ENCODE results near the gene CDH13. TPM values are rescaled to one million over a fixed set of nuclear protein-coding genes. Genes with fewer than 3 reads are reported as not detected.

CDH13 gene
- total RNA-seq, 1 donor from 2014 or later: 2.3 TPM

- DNase-seq (ENCODE audit: low spot score): peak; percentile 76
- Mint-ChIP-seq H3K36me3 (ENCODE audit: low read depth, unreplicated experiment) (no peaks in the 10 kb centered on the region), H3K27ac (ENCODE audit: unreplicated experiment) (no peak overlapping the region), H3K4me1 (ENCODE audit: unreplicated experiment) (no peaks in the 10 kb centered on the region), H3K4me3 (ENCODE audit: unreplicated experiment) (no peak overlapping the region), H3K9me3 (ENCODE audit: unreplicated experiment) (no peaks in the 10 kb centered on the region), H3K27me3 (ENCODE audit: unreplicated experiment) (peaks cover 2% of the 10 kb centered on the region)
- peak; percentile 91 for TF ChIP-seq CTCF (IDR thresholded peaks at IDR 0.05; ENCODE audit: unreplicated experiment)
Observed at GRCh38 chr16:82639666-82640336, 13.0 kb downstream of the CDH13 start.

GRCh38 chr16:82641336-82641984 is 14.7 kb downstream of the CDH13 start:
- no peak overlapping the region for H3K4me3 Mint-ChIP-seq (ENCODE audit: unreplicated experiment)
- no peaks in the 10 kb centered on the region for H3K9me3 Mint-ChIP-seq (ENCODE audit: unreplicated experiment)
- TF ChIP-seq CTCF (IDR thresholded peaks at IDR 0.05; ENCODE audit: unreplicated experiment): no peak
- H3K27ac Mint-ChIP-seq (ENCODE audit: unreplicated experiment): no peak overlapping the region
- no peaks in the 10 kb centered on the region for H3K27me3 Mint-ChIP-seq (ENCODE audit: unreplicated experiment)
- no peaks in the 10 kb centered on the region for H3K36me3 Mint-ChIP-seq (ENCODE audit: low read depth, unreplicated experiment)
- DNase-seq (ENCODE audit: low spot score): no peak
- H3K4me1 Mint-ChIP-seq (ENCODE audit: unreplicated experiment): no peaks in the 10 kb centered on the region

GRCh38 chr16:82643136-82643535 is 16.4 kb downstream of the CDH13 start:
- no peak for DNase-seq (ENCODE audit: low spot score)
- Mint-ChIP-seq H3K36me3 (ENCODE audit: low read depth, unreplicated experiment) (no peaks in the 10 kb centered on the region), H3K4me1 (ENCODE audit: unreplicated experiment) (peaks cover 2% of the 10 kb centered on the region), H3K27ac (ENCODE audit: unreplicated experiment) (no peak overlapping the region), H3K27me3 (ENCODE audit: unreplicated experiment) (peaks cover 3% of the 10 kb centered on the region), H3K9me3 (ENCODE audit: unreplicated experiment) (no peaks in the 10 kb centered on the region), H3K4me3 (ENCODE audit: unreplicated experiment) (no peak overlapping the region)
- TF ChIP-seq CTCF (IDR thresholded peaks at IDR 0.05; ENCODE audit: unreplicated experiment): no peak

- no peak for TF ChIP-seq CTCF (IDR thresholded peaks at IDR 0.05; ENCODE audit: unreplicated experiment)
- H3K36me3 Mint-ChIP-seq (ENCODE audit: low read depth, unreplicated experiment): no peaks in the 10 kb centered on the region
- no peaks in the 10 kb centered on the region for H3K9me3 Mint-ChIP-seq (ENCODE audit: unreplicated experiment)
- H3K4me3 Mint-ChIP-seq (ENCODE audit: unreplicated experiment): no peak overlapping the region
- no peak for DNase-seq (ENCODE audit: low spot score)
- peaks cover 2% of the 10 kb centered on the region for H3K4me1 Mint-ChIP-seq (ENCODE audit: unreplicated experiment)
- H3K27me3 Mint-ChIP-seq (ENCODE audit: unreplicated experiment): peaks cover 3% of the 10 kb centered on the region
- no peak overlapping the region for H3K27ac Mint-ChIP-seq (ENCODE audit: unreplicated experiment)
Observed at GRCh38 chr16:82643936-82644630, 17.3 kb downstream of the CDH13 start.

- Mint-ChIP-seq H3K4me3 (ENCODE audit: unreplicated experiment) (no peak overlapping the region), H3K9me3 (ENCODE audit: unreplicated experiment) (no peaks in the 10 kb centered on the region), H3K36me3 (ENCODE audit: low read depth, unreplicated experiment) (no peaks in the 10 kb centered on the region)
Observed at GRCh38 chr16:82646504-82646903, 19.7 kb downstream of the CDH13 start.

More at GRCh38 chr16:82646504-82646903, 19.7 kb downstream of the CDH13 start:
- no peak overlapping the region for H3K27ac Mint-ChIP-seq (ENCODE audit: unreplicated experiment)
- peaks cover 2% of the 10 kb centered on the region for H3K4me1 Mint-ChIP-seq (ENCODE audit: unreplicated experiment)
- peaks cover 3% of the 10 kb centered on the region for H3K27me3 Mint-ChIP-seq (ENCODE audit: unreplicated experiment)
- TF ChIP-seq CTCF (IDR thresholded peaks at IDR 0.05; ENCODE audit: unreplicated experiment): no peak
- no peak for DNase-seq (ENCODE audit: low spot score)

Measured in endothelial cell (in vitro differentiated cells).